GM23338 (cell line): ENCODE results near the gene SNPH.

Experiments used
- EZH2 ChIP-seq: fragments of 200-600 bp; sonication (generic); IDR thresholded peaks from one replicate; pipeline ENCODE4 v1.8.0; 2017; ENCODE audit warnings: antibody characterized with exemption, mild to moderate bottlenecking, low read depth; ENCODE audit not compliant: unreplicated experiment
- POLR2AphosphoS5 ChIP-seq: IDR thresholded peaks from 2 replicates; pipeline ENCODE4 v1.6.1; 2016; ENCODE audit warnings: antibody characterized with exemption, low read depth
- TF ChIP-seq, protein P1 (sequence below), 2 experiments: fragments of 200-600 bp in 1 of 2; sonication (generic) in 1 of 2; conservative IDR thresholded peaks; 2 replicates each; pipeline versions ENCODE4 v1.5.1 to v1.6.1; 2016 to 2017; ENCODE audit warnings: antibody characterized with exemption in 2 of 2, low read depth in 2 of 2, mild to moderate bottlenecking in 2 of 2, moderate library complexity in 1 of 2

DNA sequence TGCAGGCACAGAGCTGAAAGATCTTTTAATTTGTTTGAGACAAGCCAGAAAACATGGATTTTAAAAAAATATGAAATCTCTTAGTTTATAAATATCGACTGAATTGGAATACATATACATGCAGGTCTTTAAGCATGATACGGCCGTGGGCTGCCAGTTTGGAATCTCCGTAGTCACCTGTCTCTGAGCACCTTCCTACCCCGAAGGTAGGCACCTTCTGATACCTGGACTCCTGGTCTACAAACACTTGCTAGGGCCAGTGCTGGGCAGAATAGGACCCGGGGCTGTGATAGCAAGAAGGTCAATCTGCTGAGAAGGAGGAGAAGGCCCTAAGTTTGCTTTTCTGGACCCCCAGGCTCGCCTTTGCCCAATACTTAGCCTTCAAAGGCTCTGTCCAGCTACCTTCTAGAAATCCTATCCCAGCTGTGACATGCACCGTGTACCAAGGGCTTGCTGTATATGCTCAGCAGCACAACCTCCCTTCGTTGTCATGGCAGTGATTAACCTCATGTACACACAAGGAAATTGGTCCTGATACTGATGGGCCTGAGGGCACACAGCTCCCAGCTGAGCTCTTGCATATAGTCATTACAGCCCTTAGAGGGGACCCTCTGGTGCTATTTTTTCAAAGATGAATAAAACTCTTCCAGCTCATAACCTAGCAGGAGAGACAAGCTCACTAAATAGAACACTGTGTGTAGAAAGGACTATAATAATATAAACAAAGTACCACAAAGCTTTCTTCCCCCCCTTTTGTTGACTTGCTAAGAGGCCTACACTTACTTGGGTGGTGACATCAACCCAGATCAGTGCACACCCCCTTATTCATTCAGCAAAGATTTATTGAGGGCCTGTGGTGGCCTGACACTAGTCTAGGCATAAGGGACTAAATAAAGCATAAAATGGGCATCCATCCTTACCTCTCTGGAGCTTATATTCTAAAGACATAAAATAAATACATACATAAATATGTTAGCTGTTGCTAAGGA is 17.7 kb downstream of the SNPH start:
- TF ChIP-seq POLR2AphosphoS5 (no peak), EZH2 (no peak)
- TF ChIP-seq, protein P1, sequence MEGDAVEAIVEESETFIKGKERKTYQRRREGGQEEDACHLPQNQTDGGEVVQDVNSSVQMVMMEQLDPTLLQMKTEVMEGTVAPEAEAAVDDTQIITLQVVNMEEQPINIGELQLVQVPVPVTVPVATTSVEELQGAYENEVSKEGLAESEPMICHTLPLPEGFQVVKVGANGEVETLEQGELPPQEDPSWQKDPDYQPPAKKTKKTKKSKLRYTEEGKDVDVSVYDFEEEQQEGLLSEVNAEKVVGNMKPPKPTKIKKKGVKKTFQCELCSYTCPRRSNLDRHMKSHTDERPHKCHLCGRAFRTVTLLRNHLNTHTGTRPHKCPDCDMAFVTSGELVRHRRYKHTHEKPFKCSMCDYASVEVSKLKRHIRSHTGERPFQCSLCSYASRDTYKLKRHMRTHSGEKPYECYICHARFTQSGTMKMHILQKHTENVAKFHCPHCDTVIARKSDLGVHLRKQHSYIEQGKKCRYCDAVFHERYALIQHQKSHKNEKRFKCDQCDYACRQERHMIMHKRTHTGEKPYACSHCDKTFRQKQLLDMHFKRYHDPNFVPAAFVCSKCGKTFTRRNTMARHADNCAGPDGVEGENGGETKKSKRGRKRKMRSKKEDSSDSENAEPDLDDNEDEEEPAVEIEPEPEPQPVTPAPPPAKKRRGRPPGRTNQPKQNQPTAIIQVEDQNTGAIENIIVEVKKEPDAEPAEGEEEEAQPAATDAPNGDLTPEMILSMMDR (conservative IDR thresholded peaks at IDR 0.05; ENCODE audit: low read depth in 2 of 2), result no peak
